Eye (tissue), 1 donor: ENCODE data around the gene AUTS2.
"Not testable (repeated sequence)": the region's sequence is repeated elsewhere in the genome, so short reads cannot be mapped to it uniquely, and the experiment has no call there.

Experiments
- DNase-seq: peaks from one replicate; pipeline ENCODE4 v3.0.0-alpha.2; 2015

The AUTS2 gene

GRCh38 chr7:69765879-69766278 lies 167.6 kb downstream of the AUTS2 start:
- DNase-seq: no peak

- DNase-seq: no peak
Measured at GRCh38 chr7:69768986-69769595, 170.8 kb downstream of the AUTS2 start.

GRCh38 chr7:69769826-69770225 lies 171.6 kb downstream of the AUTS2 start:
- DNase-seq: no peak

- DNase-seq: no peak
Measured at GRCh38 chr7:69770613-69771012, 172.3 kb downstream of the AUTS2 start.

- no peak for DNase-seq
Measured at GRCh38 chr7:69772718-69773436, 174.6 kb downstream of the AUTS2 start.

- DNase-seq: no peak
Measured at GRCh38 chr7:69773535-69774225, 175.4 kb downstream of the AUTS2 start.

GRCh38 chr7:69775231-69775771 lies 177.0 kb downstream of the AUTS2 start:
- no peak for DNase-seq

GRCh38 chr7:69776611-69777010 lies 178.3 kb downstream of the AUTS2 start:
- DNase-seq: no peak

- no peak for DNase-seq
Measured at GRCh38 chr7:69778138-69778537, 179.9 kb downstream of the AUTS2 start.

GRCh38 chr7:69780379-69780778 lies 182.1 kb downstream of the AUTS2 start:
- DNase-seq: no peak

GRCh38 chr7:69781412-69781846 lies 183.2 kb downstream of the AUTS2 start:
- DNase-seq: no peak

GRCh38 chr7:69782917-69783684 lies 184.8 kb downstream of the AUTS2 start:
- DNase-seq: peak; percentile 68

- not testable (repeated sequence) for DNase-seq
Measured at GRCh38 chr7:69786130-69786529, 187.9 kb downstream of the AUTS2 start.

GRCh38 chr7:69786730-69787395 lies 188.6 kb downstream of the AUTS2 start:
- DNase-seq: no peak

- peak; percentile 61 for DNase-seq
Measured at GRCh38 chr7:69787736-69788431, 189.6 kb downstream of the AUTS2 start.

GRCh38 chr7:69789563-69789962 lies 191.3 kb downstream of the AUTS2 start:
- no peak for DNase-seq

- DNase-seq: peak; percentile 85
Measured at GRCh38 chr7:69790977-69791724, 192.9 kb downstream of the AUTS2 start.

- no peak for DNase-seq
Measured at GRCh38 chr7:69791739-69792138, 193.5 kb downstream of the AUTS2 start.

- DNase-seq: no peak
Measured at GRCh38 chr7:69795932-69796331, 197.7 kb downstream of the AUTS2 start.

- no peak for DNase-seq
Measured at GRCh38 chr7:69796416-69796815, 198.1 kb downstream of the AUTS2 start.
